Measurements from ENCODE around the gene CDK6. TPM values are rescaled to one million over a fixed set of nuclear protein-coding genes. Genes with fewer than 3 reads are reported as not detected.

Gene CDK6
- total RNA-seq, 2 experiments from 2014 or later, result 130 to 138 TPM

DNA sequence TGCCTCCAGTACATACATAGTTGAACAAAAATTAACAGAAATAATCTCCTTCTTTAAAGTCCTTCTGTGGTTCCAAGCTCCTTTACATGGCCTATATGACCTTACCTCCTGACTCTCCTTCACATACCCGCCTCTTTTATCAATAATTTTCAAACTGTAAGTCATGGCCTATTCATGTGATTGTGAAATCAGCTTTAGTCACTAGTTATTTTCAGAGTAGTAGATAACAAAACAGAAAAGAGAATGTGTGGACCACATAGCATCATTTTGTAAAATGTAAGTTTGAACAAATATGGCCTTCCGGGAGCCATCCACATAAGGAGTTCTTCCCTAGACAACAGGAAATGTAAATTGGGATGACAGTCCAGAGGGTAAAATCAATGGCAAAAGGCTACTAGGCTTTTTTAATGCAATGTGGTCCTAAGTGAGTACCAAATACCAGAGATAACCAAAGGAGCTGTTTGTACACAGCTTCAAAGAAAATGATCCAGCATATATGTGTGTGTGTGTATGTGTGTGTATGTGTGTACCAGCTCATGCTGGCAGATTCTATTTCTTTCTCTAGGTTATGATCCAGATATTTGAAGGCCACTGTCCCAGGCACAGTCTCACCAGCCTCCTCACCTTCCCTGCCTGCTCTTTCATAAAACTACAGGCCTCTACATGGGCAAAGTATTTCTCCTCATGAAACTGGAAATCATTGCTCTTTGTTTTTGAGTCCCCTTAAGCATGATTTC, 233.9 kb downstream of the CDK6 start:
- H3K9me3 Mint-ChIP-seq, result no peaks in the 10 kb centered on the region
- intact Hi-C loops (cut with micrococcal nuclease), result no loop called here
- H3K27ac Mint-ChIP-seq, result no peak overlapping the region
- no peak overlapping the region for H3K4me3 Mint-ChIP-seq
- ATAC-seq, result no peak
- H3K4me1 Mint-ChIP-seq (ENCODE audit: low read depth), result no peaks in the 10 kb centered on the region
- ChIA-PET POLR2A (interaction anchor here (0.6 to 1.7 kb wide), 2 partner anchors 12 to 366 kb away, joined by 3 to 10 read pairs; partner anchors contain the start of gene FAM133B), CTCF (interaction anchor here (0.9 to 4.0 kb wide), 3 partner anchors 11 to 19 kb away, joined by 3 to 12 read pairs (median 4); partner anchors contain the start of gene FAM133B)
- no peak for DNase-seq
- TF ChIP-seq CTCF (IDR thresholded peaks at IDR 0.05), result no peak
- no peaks in the 10 kb centered on the region for H3K27me3 Mint-ChIP-seq
- H3K36me3 Mint-ChIP-seq (ENCODE audit: low read depth), result peaks cover 2% of the 10 kb centered on the region

DNA sequence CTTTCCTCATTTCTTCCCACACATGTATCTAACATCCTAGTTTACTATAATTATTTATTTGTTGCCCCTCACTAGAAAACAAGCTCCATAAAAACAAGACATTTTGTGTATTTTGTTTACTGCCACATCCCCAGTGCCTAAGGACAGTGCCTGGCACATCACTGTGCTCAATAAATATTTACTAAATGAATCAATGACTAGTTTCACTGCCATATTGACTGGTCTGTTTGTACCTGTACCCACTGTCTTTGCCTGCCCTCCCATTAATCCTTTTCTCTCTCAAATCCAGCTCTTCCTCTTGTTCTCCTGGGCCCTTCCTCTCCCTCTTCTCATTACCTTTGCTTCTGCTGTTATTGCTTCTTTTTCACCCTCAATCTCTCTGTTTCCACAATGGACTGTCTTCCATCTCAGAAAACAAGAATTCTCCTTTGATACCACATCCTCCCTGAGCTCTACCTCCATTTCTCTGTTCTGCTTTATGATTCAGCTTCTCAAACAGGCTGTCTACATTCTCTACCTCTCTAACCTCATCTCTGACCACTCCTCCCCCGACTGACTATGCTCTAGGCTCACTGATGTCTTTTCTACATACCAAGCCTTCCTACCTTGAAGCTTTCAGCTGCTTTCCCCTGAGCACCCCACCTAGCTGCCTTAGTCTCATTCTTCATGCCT, 237.9 kb downstream of the CDK6 start:
- Mint-ChIP-seq H3K4me1 (ENCODE audit: low read depth) (peaks cover 2% of the 10 kb centered on the region), H3K27me3 (peaks cover under 1% of the 10 kb centered on the region), H3K36me3 (ENCODE audit: low read depth) (no peaks in the 10 kb centered on the region), H3K4me3 (no peak overlapping the region), H3K9me3 (no peaks in the 10 kb centered on the region), H3K27ac (no peak overlapping the region)
- intact Hi-C loops (cut with micrococcal nuclease), result no loop called here
- ChIA-PET CTCF (interaction anchor here (0.8 to 2.5 kb wide), 5 partner anchors 8 to 134 kb away, joined by 3 to 12 read pairs (median 4); partner anchors contain the start of gene FAM133B), POLR2A (interaction anchor here (0.6 to 1.4 kb wide), 2 partner anchors 8 to 1912 kb away, joined by 3 to 4 read pairs; partner anchors contain the start of gene FAM133B)
- no peak for TF ChIP-seq CTCF (IDR thresholded peaks at IDR 0.05)
- DNase-seq (peak; percentile 33), ATAC-seq (peak; percentile 79)

DNA sequence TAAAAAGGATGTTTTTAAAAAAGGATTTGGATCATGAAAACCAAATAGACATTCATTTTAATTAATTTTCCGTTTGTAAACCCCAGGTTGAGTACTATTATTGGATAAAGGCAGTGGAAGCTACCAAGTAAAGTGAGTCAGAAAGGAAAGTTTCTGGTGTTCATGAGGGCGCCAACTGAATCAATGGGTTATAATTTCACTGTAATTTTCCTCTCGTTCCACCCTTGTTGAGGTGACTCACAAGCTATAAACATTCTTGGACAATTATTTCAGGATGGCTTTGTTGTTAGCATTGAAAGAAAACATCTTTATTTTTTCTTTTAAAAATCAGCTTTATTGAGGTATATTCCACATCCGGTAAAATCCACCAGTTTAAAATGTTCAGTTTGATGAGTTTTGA, 241.1 kb downstream of the CDK6 start:
- peaks cover 6% of the 10 kb centered on the region for H3K4me1 Mint-ChIP-seq (ENCODE audit: low read depth)
- no peak overlapping the region for H3K4me3 Mint-ChIP-seq
- no peaks in the 10 kb centered on the region for H3K36me3 Mint-ChIP-seq (ENCODE audit: low read depth)
- peaks cover 7% of the 10 kb centered on the region for H3K27me3 Mint-ChIP-seq
- TF ChIP-seq CTCF (IDR thresholded peaks at IDR 0.05), result no peak
- ChIA-PET POLR2A (no interaction called here), CTCF (interaction anchor here (2.7 kb wide), 1 partner anchor 16 kb away, joined by 14 read pairs; no protein-coding TSS in a partner anchor)
- no peak for ATAC-seq
- no peaks in the 10 kb centered on the region for H3K9me3 Mint-ChIP-seq
- intact Hi-C loops (cut with micrococcal nuclease), result no loop called here
- H3K27ac Mint-ChIP-seq, result no peak overlapping the region
- no peak for DNase-seq

DNA sequence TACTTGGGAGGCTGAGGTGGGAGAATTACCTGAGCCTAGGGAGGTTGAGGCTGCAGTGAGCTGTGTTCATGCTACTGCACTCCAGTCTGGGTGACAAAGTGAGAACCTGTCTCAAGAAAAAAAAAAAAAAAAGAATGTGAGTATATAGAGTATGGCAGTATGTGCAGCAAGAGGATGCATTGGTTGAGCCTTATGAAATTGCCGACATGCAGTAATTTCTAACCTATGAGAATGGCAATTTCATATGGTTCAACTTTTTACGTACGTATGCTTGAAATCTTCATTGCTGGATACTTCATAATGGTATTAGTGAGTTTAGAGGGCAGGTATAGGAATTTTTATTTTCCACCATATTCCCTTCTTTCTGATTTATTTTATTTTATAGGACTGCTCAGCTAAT, 241.6 kb downstream of the CDK6 start:
- POLR2A ChIA-PET, result no interaction called here
- intact Hi-C loops (cut with micrococcal nuclease), result no loop called here
- Mint-ChIP-seq H3K4me1 (ENCODE audit: low read depth) (peaks cover 6% of the 10 kb centered on the region), H3K4me3 (no peak overlapping the region), H3K27ac (no peak overlapping the region), H3K36me3 (ENCODE audit: low read depth) (no peaks in the 10 kb centered on the region), H3K27me3 (peaks cover 7% of the 10 kb centered on the region), H3K9me3 (no peaks in the 10 kb centered on the region)
- no peak for TF ChIP-seq CTCF (IDR thresholded peaks at IDR 0.05)
- ATAC-seq (no peak), DNase-seq (no peak)
- CTCF ChIA-PET, result interaction anchor here (2.7 kb wide), 1 partner anchor 16 kb away, joined by 14 read pairs; no protein-coding TSS in a partner anchor

Data from activated CD8-positive, alpha-beta T cell treated with anti-CD3 and anti-CD28 coated beads for 36 hours (primary cell).